GM21526 (cell line): ENCODE measurements around the gene GRIK5.
"Not testable (repeated sequence)": the region's sequence is repeated elsewhere in the genome, so short reads cannot be mapped to it uniquely, and the experiment has no call there.

ENCODE experiments used
- ATAC-seq: cut with Tn5 transposase; IDR thresholded peaks from one replicate; pipeline ENCODE4 v1.9.1; 2021; ENCODE audit warnings: moderate library complexity; ENCODE audit not compliant: unreplicated experiment, low FRiP score

Gene GRIK5

GRCh38 chr19:42069619-42070351 lies at the start of gene GRIK5:
Gene GRIK5, minus strand, starts transcription at chr19:42070206. Its CDS starts 4,436 bp downstream, at chr19:42065770.
- ATAC-seq: no peak

GRCh38 chr19:42117076-42117475 lies 47.1 kb upstream of the GRIK5 start:
- no peak for ATAC-seq

- ATAC-seq: no peak
Observed at GRCh38 chr19:42116308-42117075, 46.5 kb upstream of the GRIK5 start.

- no peak for ATAC-seq
Observed at GRCh38 chr19:42115705-42116104, 45.7 kb upstream of the GRIK5 start.

GRCh38 chr19:42115219-42115618 lies 45.2 kb upstream of the GRIK5 start:
- no peak for ATAC-seq

- ATAC-seq: peak; percentile 61
Observed at GRCh38 chr19:42114412-42114811, 44.4 kb upstream of the GRIK5 start.

GRCh38 chr19:42113641-42114348 lies 43.8 kb upstream of the GRIK5 start:
- no peak for ATAC-seq

- ATAC-seq: no peak
Observed at GRCh38 chr19:42111811-42112210, 41.8 kb upstream of the GRIK5 start.

- no peak for ATAC-seq
Observed at GRCh38 chr19:42111384-42111783, 41.4 kb upstream of the GRIK5 start.

- ATAC-seq: no peak
Observed at GRCh38 chr19:42110658-42111057, 40.7 kb upstream of the GRIK5 start.

- no peak for ATAC-seq
Observed at GRCh38 chr19:42109896-42110295, 39.9 kb upstream of the GRIK5 start.

- ATAC-seq: peak; percentile 64
Observed at GRCh38 chr19:42108527-42109389, 38.8 kb upstream of the GRIK5 start.

- no peak for ATAC-seq
Observed at GRCh38 chr19:42105368-42105767, 35.4 kb upstream of the GRIK5 start.

GRCh38 chr19:42102877-42103276 lies 32.9 kb upstream of the GRIK5 start:
- ATAC-seq: no peak

GRCh38 chr19:42100241-42100640 lies 30.2 kb upstream of the GRIK5 start:
- not testable (repeated sequence) for ATAC-seq

- no peak for ATAC-seq
Observed at GRCh38 chr19:42099336-42099925, 29.4 kb upstream of the GRIK5 start.

GRCh38 chr19:42098781-42099180 lies 28.8 kb upstream of the GRIK5 start:
- no peak for ATAC-seq

- no peak for ATAC-seq
Observed at GRCh38 chr19:42097461-42097860, 27.5 kb upstream of the GRIK5 start.

- ATAC-seq: no peak
Observed at GRCh38 chr19:42096255-42096837, 26.3 kb upstream of the GRIK5 start.

GRCh38 chr19:42095814-42096230 lies 25.8 kb upstream of the GRIK5 start:
- no peak for ATAC-seq
